Caki2 (cell line): ENCODE results near the gene ZNF750. TPM values are rescaled to one million over a fixed set of nuclear protein-coding genes. Genes with fewer than 3 reads are reported as not detected.
A peak's percentile ranks its signal among the peaks of the same experiment; 100 is the strongest.

Experiments used
- DNase-seq: peaks from one replicate; pipeline ENCODE4 v3.0.0-alpha.2; 2015; ENCODE audit warnings: low read depth
- in situ Hi-C: cut with HindIII; loops from 2 replicates; pipeline ENCODE4 v1.10.0; 2016; ENCODE audit warnings: low sequenced_read_pairs, low pct_unique_long_range_greater_than_20kb, mixed read lengths
- total RNA-seq: library from RNA; depleted of rRNA; stranded (reverse); fragments of >200 nt; shearing (Covaris generic); gene quantifications from 2 replicates; pipeline ENCODE4 v1.2.3, GENCODE V29; 2014; ENCODE audit warnings: low replicate concordance; rRNA removed

ZNF750 gene
- not detected in 2 replicates for total RNA-seq

- in situ Hi-C loops, result loop anchor here (10.0 kb wide), 1 partner anchor 45 kb away; no protein-coding TSS in a partner anchor
- no peak for DNase-seq
These were observed at the start of gene ZNF750 for GRCh38 chr17:82839617-82840292. Gene ZNF750, minus strand, starts transcription at chr17:82840022. Its CDS starts 7,568 bp downstream, at chr17:82832454.

- in situ Hi-C loops, result loop anchor here (10.0 kb wide), 1 partner anchor 54 kb away; no protein-coding TSS in a partner anchor
- no peak for DNase-seq
These were observed 49.0 kb upstream of the ZNF750 start for GRCh38 chr17:82888583-82889495.

DNA sequence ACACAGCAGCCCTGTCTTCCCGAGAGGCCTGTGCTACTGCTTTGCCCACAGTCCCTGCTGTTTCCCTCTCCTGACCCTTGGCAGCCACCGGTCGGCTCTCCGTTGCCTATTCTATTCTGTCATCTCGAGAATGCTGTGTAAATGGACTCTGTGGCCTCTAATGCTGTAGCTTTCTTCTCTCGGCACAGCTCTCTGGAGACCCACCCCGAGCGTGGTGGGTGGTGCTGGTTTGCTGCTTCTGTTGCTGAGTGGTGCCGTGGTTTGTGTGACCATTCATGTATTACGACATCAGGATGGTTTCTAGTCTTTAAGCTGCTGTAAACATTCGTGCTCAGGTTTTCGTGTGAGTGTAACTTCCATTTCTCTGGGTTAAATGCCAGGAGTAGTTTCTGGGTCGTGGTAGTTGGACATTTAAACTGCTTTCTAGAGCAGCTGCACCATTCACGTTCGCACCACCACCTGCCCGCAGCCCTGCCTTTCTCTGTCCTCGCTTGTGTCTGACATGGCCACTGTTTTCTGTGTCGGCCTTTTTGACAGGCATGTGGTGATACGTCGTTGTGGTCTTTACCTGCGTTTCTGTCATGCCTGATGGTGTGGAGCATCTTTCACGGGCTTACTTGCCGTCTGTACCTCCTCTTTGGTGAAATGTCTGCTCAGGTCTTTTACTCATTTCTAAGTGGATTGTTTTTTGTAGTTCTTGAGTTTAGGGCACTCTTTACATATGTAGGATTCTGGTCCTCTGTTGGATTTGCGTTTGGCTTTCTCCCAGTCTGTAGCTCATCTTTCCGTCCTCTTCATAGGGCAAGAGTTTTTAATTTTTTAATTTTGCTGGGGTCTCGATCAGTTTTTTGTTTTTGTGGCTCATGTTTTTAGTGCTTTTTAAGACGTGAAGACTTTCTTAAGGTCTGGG lies 47.7 kb upstream of the ZNF750 start:
- in situ Hi-C loops, result loop anchor here (10.0 kb wide), 1 partner anchor 53 kb away; no protein-coding TSS in a partner anchor
- no peak for DNase-seq

- no peak for DNase-seq
- in situ Hi-C loops, result loop anchor here (10.0 kb wide), 1 partner anchor 50 kb away; no protein-coding TSS in a partner anchor
These were observed 45.1 kb upstream of the ZNF750 start for GRCh38 chr17:82884970-82885353.

DNA sequence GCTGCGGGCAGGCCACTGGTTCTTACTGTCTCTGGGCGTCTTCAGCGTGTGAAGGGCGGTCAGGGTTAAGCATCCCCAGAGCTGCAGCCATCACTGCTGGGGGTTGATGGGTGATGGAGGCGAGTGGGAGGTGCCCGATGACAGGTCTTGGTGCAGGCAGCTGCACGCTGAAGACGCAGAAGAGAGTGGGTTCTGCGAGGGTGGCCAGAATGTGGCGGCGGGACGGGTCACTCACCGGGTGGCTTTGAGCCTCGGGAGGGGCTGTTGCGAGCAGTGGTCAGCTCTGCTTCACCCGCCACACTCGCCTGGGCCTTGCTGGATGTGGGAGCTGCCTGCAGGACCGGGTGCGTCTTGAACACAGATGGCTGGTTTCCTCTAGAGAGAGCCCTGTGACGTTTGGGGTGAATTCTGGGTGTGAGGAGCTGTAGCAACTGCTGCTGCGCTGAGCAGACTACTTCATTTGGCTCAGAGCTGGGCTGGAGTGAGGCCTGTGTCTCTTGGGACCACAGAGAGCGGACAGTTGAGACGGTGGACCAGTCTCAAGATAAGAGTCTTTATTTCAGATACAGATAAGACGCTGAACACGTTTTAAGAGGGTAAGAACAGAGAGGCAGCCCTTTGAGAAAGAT lies 44.6 kb upstream of the ZNF750 start:
- in situ Hi-C loops, result loop anchor here (10.0 kb wide), 1 partner anchor 50 kb away; no protein-coding TSS in a partner anchor
- no peak for DNase-seq

DNA sequence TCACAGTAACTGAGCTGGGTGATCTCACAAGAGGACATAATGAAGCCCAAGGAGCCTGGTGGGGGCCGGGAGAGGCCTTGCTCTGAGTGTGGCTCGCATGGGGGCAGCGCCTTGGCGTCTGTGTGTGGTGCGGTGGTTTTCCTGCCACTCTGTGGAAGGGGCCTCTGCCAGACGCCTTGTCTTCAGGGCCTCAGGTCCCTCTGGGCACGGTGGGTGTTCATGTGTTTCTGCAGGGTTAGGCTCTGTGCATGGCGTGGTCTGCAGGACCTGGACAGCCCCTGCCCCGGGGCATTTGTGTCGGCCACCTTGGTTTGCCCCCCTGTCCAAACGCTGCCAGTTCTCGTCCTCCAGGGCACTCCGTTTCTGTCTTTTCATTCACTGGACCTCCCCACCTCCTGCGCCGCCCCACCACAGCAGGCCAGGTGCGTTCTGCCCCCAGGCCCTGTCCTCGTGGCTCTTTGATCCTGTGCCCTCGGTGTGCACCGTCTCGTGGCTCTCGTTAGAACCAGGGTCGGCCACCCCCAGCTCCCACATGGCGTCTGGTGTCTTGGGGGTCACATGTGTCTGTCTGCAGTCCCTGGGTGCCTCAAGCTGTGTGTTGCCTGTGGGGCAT lies 43.7 kb upstream of the ZNF750 start:
- DNase-seq, result no peak
- in situ Hi-C loops, result loop anchor here (10.0 kb wide), 1 partner anchor 49 kb away; no protein-coding TSS in a partner anchor

GRCh38 chr17:82882715-82883418 lies 43.0 kb upstream of the ZNF750 start:
- in situ Hi-C loops, result loop anchor here (10.0 kb wide), 1 partner anchor 48 kb away; no protein-coding TSS in a partner anchor
- no peak for DNase-seq

- in situ Hi-C loops, result loop anchor here (10.0 kb wide), 1 partner anchor 47 kb away; no protein-coding TSS in a partner anchor
- no peak for DNase-seq
These were observed 42.3 kb upstream of the ZNF750 start for GRCh38 chr17:82881900-82882714.

GRCh38 chr17:82881324-82881823 lies 41.6 kb upstream of the ZNF750 start:
- no peak for DNase-seq
- in situ Hi-C loops, result loop anchor here (10.0 kb wide), 1 partner anchor 47 kb away; no protein-coding TSS in a partner anchor

DNA sequence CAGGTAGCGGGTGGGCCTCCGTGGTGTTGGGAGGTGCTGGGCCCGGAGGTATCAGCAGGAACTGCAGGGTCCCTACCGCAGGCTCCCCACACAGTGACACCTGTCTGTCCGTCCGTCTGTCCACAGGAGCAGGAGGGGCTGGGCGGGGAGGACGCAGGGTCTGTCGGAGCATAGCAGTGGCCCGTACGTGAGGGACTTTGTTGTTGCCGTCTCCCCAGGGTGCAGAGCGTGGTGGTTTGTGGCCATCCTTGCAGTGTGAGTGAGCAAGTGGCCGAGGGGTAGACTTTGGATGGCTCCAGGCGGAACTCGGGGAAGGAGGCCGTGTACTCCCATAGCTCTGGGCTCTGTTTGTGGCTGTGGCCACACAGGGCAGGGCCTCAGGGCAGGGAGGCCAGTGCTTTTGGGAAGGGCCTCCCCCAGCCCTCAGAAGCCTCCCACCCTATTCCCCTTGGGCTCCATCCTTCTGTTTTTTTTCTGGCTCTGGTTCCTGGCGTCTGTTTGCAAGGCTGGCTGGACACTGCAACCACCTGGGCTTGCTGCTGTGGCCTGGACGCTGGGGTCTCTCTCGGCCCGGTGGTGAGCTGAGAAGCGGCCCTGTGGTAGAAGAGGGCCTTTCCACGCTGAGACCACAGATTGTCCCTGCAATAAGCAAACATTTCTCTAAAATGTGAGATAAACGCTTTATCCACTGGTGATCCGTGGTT lies 41.0 kb upstream of the ZNF750 start:
- no peak for DNase-seq

GRCh38 chr17:82879241-82879640 lies 39.4 kb upstream of the ZNF750 start:
- in situ Hi-C loops, result no loop called here
- DNase-seq, result no peak

More for the DNA sequence above, 41.0 kb upstream of the ZNF750 start:
- in situ Hi-C loops, result loop anchor here (10.0 kb wide), 1 partner anchor 46 kb away; no protein-coding TSS in a partner anchor

DNA sequence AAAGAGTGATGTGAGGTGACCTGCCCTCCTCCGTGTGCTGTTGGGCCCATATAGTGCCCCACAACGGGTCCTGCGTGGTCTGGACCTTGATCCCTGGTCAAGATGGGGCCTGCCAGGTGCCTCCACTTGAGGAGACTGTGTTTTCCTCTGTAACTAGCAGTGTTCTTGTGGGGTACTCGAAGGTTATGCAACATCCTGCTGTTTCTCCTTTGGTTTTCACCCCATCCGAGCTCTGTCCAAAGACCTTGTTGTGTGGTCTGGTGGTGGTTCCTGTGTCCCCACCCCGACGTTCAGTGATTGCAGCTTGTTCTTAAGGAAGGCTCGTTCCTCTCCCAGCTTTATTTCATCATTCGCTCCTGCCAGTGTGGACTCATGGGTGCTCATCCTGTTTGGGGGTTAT lies 38.7 kb upstream of the ZNF750 start:
- no peak for DNase-seq
- in situ Hi-C loops, result no loop called here

- in situ Hi-C loops, result no loop called here
- DNase-seq, result no peak
These were observed 37.0 kb upstream of the ZNF750 start for GRCh38 chr17:82876602-82877379.

- in situ Hi-C loops, result no loop called here
- DNase-seq, result peak; percentile 18
These were observed 36.3 kb upstream of the ZNF750 start for GRCh38 chr17:82876149-82876548.
